Neural cell (in vitro differentiated cells): ENCODE data around the gene SEMA3B.

Experiments
- SMC3 ChIP-seq: fragments of 450-650 bp; conservative IDR thresholded peaks from 2 replicates; pipeline ENCODE4 v1.6.1; 2014; ENCODE audit warnings: antibody characterized with exemption, mild to moderate bottlenecking, moderate library complexity; ENCODE audit not compliant: poor library complexity
- TF ChIP-seq, protein P1 (sequence below): fragments of 450-650 bp; IDR thresholded peaks from 2 replicates; pipeline ENCODE4 v1.5.1; 2014; ENCODE audit warnings: antibody characterized with exemption, mild to moderate bottlenecking, moderate library complexity; ENCODE audit not compliant: poor library complexity, severe bottlenecking
- TF ChIP-seq, protein P2 (sequence below): IDR thresholded peaks from 2 replicates; pipeline ENCODE4 v1.6.1; 2012; ENCODE audit warnings: borderline replicate concordance

DNA sequence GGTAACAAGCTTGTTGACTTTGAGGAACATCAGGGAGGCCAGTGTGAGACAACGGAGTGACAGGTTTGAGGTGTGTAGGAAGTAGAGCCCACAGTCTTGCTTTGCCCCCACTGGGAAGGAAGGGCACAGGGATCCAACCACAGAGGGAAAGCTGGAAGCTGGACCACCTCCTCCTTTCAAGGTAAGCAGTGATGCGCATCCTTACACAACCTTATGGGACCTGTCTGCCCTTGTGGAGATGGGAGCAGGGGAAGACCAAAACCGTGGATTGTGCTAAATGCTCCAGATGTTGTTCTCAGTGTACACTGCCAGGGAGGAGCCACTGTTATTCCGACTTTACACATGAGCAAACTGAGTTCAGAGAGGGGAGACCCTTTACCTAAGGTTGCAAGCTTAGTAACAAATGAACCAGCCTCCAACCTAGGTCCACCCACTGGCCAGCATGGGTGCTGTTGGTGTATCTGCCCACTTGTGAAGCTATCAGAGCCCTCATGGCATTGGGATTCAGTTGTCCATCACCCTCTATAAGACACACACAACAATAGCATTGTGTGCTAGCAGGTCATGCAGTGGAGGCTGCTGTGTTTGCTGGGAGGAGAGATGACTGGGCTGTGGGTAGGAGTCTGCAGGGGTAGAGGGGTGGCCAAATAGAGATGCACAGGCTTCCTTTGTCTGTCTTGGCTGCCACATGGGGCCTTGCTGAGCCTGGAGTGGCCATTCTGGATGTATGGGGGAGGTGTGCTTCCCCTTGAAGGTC, 9.4 kb downstream of the SEMA3B start:
- TF ChIP-seq, protein P1, sequence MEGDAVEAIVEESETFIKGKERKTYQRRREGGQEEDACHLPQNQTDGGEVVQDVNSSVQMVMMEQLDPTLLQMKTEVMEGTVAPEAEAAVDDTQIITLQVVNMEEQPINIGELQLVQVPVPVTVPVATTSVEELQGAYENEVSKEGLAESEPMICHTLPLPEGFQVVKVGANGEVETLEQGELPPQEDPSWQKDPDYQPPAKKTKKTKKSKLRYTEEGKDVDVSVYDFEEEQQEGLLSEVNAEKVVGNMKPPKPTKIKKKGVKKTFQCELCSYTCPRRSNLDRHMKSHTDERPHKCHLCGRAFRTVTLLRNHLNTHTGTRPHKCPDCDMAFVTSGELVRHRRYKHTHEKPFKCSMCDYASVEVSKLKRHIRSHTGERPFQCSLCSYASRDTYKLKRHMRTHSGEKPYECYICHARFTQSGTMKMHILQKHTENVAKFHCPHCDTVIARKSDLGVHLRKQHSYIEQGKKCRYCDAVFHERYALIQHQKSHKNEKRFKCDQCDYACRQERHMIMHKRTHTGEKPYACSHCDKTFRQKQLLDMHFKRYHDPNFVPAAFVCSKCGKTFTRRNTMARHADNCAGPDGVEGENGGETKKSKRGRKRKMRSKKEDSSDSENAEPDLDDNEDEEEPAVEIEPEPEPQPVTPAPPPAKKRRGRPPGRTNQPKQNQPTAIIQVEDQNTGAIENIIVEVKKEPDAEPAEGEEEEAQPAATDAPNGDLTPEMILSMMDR, result no peak
- TF ChIP-seq, protein P2, sequence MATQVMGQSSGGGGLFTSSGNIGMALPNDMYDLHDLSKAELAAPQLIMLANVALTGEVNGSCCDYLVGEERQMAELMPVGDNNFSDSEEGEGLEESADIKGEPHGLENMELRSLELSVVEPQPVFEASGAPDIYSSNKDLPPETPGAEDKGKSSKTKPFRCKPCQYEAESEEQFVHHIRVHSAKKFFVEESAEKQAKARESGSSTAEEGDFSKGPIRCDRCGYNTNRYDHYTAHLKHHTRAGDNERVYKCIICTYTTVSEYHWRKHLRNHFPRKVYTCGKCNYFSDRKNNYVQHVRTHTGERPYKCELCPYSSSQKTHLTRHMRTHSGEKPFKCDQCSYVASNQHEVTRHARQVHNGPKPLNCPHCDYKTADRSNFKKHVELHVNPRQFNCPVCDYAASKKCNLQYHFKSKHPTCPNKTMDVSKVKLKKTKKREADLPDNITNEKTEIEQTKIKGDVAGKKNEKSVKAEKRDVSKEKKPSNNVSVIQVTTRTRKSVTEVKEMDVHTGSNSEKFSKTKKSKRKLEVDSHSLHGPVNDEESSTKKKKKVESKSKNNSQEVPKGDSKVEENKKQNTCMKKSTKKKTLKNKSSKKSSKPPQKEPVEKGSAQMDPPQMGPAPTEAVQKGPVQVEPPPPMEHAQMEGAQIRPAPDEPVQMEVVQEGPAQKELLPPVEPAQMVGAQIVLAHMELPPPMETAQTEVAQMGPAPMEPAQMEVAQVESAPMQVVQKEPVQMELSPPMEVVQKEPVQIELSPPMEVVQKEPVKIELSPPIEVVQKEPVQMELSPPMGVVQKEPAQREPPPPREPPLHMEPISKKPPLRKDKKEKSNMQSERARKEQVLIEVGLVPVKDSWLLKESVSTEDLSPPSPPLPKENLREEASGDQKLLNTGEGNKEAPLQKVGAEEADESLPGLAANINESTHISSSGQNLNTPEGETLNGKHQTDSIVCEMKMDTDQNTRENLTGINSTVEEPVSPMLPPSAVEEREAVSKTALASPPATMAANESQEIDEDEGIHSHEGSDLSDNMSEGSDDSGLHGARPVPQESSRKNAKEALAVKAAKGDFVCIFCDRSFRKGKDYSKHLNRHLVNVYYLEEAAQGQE, result no peak
- TF ChIP-seq SMC3, result no peak
